GM20431 (cell line): Measurements from ENCODE around the gene ARHGAP8.

Source experiments
- in situ Hi-C: fragments of 300-500 bp; cut with MseI, MboI; formaldehyde crosslinking; loops from one replicate; pipeline ENCODE4 v1.15.0; 2020; ENCODE audit warnings: low sequenced_read_pairs; ENCODE audit not compliant: unreplicated experiment

The ARHGAP8 gene

GRCh38 chr22:44752285-44753188 is at the start of gene ARHGAP8:
Gene ARHGAP8, plus strand, starts transcription at chr22:44752575. Its CDS starts 33,953 bp downstream, at chr22:44786528.
- in situ Hi-C loops = no loop called here

- in situ Hi-C loops = no loop called here
Observed at GRCh38 chr22:44703255-44703870, 49.0 kb upstream of the ARHGAP8 start.

- in situ Hi-C loops = no loop called here
Observed at GRCh38 chr22:44704159-44705021, 48.0 kb upstream of the ARHGAP8 start.

GRCh38 chr22:44705022-44705297 is 47.4 kb upstream of the ARHGAP8 start:
- in situ Hi-C loops = no loop called here

GRCh38 chr22:44706488-44706887 is 45.9 kb upstream of the ARHGAP8 start:
- in situ Hi-C loops = no loop called here

GRCh38 chr22:44707178-44707577 is 45.2 kb upstream of the ARHGAP8 start:
- in situ Hi-C loops = no loop called here

GRCh38 chr22:44707752-44708151 is 44.6 kb upstream of the ARHGAP8 start:
- in situ Hi-C loops = no loop called here

- in situ Hi-C loops = no loop called here
Observed at GRCh38 chr22:44709881-44710392, 42.4 kb upstream of the ARHGAP8 start.

- in situ Hi-C loops = no loop called here
Observed at GRCh38 chr22:44710474-44711240, 41.7 kb upstream of the ARHGAP8 start.

- in situ Hi-C loops = no loop called here
Observed at GRCh38 chr22:44711241-44711560, 41.2 kb upstream of the ARHGAP8 start.

- in situ Hi-C loops = no loop called here
Observed at GRCh38 chr22:44711690-44712555, 40.5 kb upstream of the ARHGAP8 start.

- in situ Hi-C loops = no loop called here
Observed at GRCh38 chr22:44712962-44713361, 39.4 kb upstream of the ARHGAP8 start.

- in situ Hi-C loops = no loop called here
Observed at GRCh38 chr22:44714703-44715350, 37.5 kb upstream of the ARHGAP8 start.

- in situ Hi-C loops = no loop called here
Observed at GRCh38 chr22:44718418-44718817, 34.0 kb upstream of the ARHGAP8 start.

- in situ Hi-C loops = no loop called here
Observed at GRCh38 chr22:44719586-44720368, 32.6 kb upstream of the ARHGAP8 start.

GRCh38 chr22:44721213-44721612 is 31.2 kb upstream of the ARHGAP8 start:
- in situ Hi-C loops = no loop called here

GRCh38 chr22:44722611-44723010 is 29.8 kb upstream of the ARHGAP8 start:
- in situ Hi-C loops = no loop called here

- in situ Hi-C loops = no loop called here
Observed at GRCh38 chr22:44723801-44724200, 28.6 kb upstream of the ARHGAP8 start.
